Psoas muscle (tissue), 8 donors: ENCODE measurements around the gene PAPSS2. TPM values are rescaled to one million over a fixed set of nuclear protein-coding genes. Genes with fewer than 3 reads are reported as not detected.
"Not testable (repeated sequence)": the region's sequence is repeated elsewhere in the genome, so short reads cannot be mapped to it uniquely, and the experiment has no call there.

Experiments
- ATAC-seq, 4 donors: fragments of 200-7000 bp; cut with Tn5 transposase; one replicate each; pipeline ENCODE4 v1.9.1; 2020; ENCODE audit warnings: moderate library complexity in 3 of 4, mild to moderate bottlenecking in 2 of 4
- DNase-seq, 2 donors: peaks; one replicate each; pipeline ENCODE4 v3.0.0-alpha.2; 2020
- H3K27ac ChIP-seq: fragments of 200-600 bp; one replicate; pipeline ENCODE4 v1.8.0; 2022
- H3K27me3 ChIP-seq, 3 donors: fragments of 200-600 bp in 1 of 3; one replicate each; pipeline versions ENCODE4 v1.6.1 to v1.8.0; 2013 to 2022; ENCODE audit warnings: low read length in 2 of 3, mild to moderate bottlenecking in 2 of 3, moderate library complexity in 1 of 3; ENCODE audit not compliant: insufficient read depth in 3 of 3
- H3K36me3 ChIP-seq, 2 donors: fragments of 200-600 bp in 1 of 2; one replicate each; pipeline versions ENCODE4 v1.6.1 to v1.8.0; 2013 to 2022; ENCODE audit warnings: low read depth in 1 of 2, mild to moderate bottlenecking in 1 of 2, moderate library complexity in 1 of 2; ENCODE audit not compliant: insufficient read depth in 1 of 2
- H3K4me1 ChIP-seq: fragments of 200-600 bp; one replicate; pipeline ENCODE4 v1.8.0; 2022
- H3K4me3 ChIP-seq: fragments of 200-600 bp; one replicate; pipeline ENCODE4 v1.8.0; 2022; ENCODE audit warnings: mild to moderate bottlenecking
- H3K9me3 ChIP-seq: fragments of 200-600 bp; one replicate; pipeline ENCODE4 v1.8.0; 2022
- WGBS, 3 donors: extraction: QIAGEN DNeasy Blood & Tissue Kit; methylation state at CpG; one replicate each; pipeline versions ENCODE4 v1.1.6 to v1.1.7; 2013; 5-methylcytosine and 5-hydroxymethylcytosine counted together
- intact Hi-C, 2 donors: fragments of 100-400 bp; cut with DNase I; formaldehyde crosslinking; loops; one replicate each; pipeline versions ENCODE4 v1.11.0 to v1.14.2; 2022
- polyA plus RNA-seq, 3 donors: library from polyadenylated mRNA; stranded (reverse); fragments of 200-250 nt; gene quantifications; one replicate each; pipeline ENCODE4 v1.2.3, GENCODE V29; 2013
- total RNA-seq, 4 donors: library from RNA; stranded (reverse); fragmentation: NEBNext Ultra II Directional in 2 of 4; extraction: Animal tissue kit (Norgen Biotek cat#: 25700) in 2 of 4; gene quantifications; one replicate each; pipeline versions ENCODE4 v1.2.1 to v1.2.4, GENCODE V29; 2021 to 2023
- TF ChIP-seq, protein P1 (sequence below): fragments of 200-600 bp; IDR thresholded peaks from one replicate; pipeline ENCODE4 v1.8.0; 2022; ENCODE audit warnings: antibody characterized with exemption
- donor health status: healthy with polysubstance abuse.
- donor health status: DM: no; HTN: no; CAD: no; lungs with moderate emphysema.
- donor health status: Bipolar disorder and iron deficiency.
- donor health status: healthy.
- donor health status: DM: yes; HTN: yes; CAD: no.
- donor health status: DM: no; HTN: no; CAD: no.
- donor health status: DM: no; HTN: no; CAD: no.
- donor health status: DM: yes; HTN: yes; CAD: no.

The PAPSS2 gene
- total and polyA plus RNA-seq, 7 donors = 2.0 to 11.0 (median 3.8) TPM

DNA sequence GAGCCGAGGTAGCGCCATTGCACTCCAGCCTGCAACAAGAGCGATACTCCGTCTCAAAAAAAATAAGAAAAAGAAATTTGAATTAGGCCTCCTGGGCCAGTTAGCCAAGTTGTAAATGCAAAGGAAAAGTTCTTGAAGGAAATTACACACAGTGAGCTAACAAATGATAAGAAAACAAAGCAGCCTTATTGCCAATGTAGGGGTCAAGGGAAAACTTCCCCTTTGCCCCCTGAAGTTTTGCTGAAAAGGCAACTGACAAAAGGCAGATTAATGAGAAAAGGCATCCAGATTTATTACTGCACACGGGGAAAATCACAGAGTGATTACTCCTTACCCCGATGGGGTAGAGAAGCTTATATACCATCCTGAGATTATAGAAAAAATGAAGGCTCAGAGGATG, 70.3 kb downstream of the PAPSS2 start:
- H3K27ac ChIP-seq = no peak overlapping the region
- DNase-seq (no peak), ATAC-seq (no peak)
- no peaks in the 10 kb centered on the region for H3K9me3 ChIP-seq
- H3K4me1 ChIP-seq = no peaks in the 10 kb centered on the region
- intact Hi-C loops = loop anchor here (10.0 kb wide), 2 partner anchors 75 to 195 kb away; partner anchors contain the start of gene PAPSS2 (in 1 of the 2)
- 69 to 80% (median 80%) methylated on average over 6 of the region's 6 CpGs for WGBS, 3 donors
- H3K4me3 ChIP-seq = no peak overlapping the region
- TF ChIP-seq, protein P1, sequence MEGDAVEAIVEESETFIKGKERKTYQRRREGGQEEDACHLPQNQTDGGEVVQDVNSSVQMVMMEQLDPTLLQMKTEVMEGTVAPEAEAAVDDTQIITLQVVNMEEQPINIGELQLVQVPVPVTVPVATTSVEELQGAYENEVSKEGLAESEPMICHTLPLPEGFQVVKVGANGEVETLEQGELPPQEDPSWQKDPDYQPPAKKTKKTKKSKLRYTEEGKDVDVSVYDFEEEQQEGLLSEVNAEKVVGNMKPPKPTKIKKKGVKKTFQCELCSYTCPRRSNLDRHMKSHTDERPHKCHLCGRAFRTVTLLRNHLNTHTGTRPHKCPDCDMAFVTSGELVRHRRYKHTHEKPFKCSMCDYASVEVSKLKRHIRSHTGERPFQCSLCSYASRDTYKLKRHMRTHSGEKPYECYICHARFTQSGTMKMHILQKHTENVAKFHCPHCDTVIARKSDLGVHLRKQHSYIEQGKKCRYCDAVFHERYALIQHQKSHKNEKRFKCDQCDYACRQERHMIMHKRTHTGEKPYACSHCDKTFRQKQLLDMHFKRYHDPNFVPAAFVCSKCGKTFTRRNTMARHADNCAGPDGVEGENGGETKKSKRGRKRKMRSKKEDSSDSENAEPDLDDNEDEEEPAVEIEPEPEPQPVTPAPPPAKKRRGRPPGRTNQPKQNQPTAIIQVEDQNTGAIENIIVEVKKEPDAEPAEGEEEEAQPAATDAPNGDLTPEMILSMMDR = no peak
- H3K36me3 ChIP-seq = peaks cover 0 to 4% of the 10 kb centered on the region in 2 donors
- H3K27me3 ChIP-seq = no peaks in the 10 kb centered on the region

DNA sequence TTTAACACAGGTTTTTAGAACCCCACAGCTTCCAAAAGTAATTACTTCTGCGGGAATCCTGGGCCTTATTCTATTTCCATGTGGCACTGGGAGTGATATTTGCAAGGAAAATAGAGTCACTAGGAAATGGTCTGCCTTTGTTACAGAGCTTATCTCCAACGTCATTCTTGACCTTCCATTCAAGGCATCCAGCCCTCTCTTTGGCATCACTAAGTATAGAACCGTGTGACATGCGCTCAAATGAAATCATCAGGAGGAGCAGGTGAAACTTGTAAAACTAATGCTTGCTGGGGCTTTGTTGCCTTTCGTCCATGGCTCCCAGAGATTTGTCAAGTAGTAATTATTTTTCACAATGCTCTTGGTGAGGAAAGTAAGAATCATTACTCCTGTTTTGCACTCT, 73.4 kb downstream of the PAPSS2 start:
- H3K4me1 ChIP-seq = no peaks in the 10 kb centered on the region
- no peaks in the 10 kb centered on the region for H3K27me3 ChIP-seq
- no peak overlapping the region for H3K4me3 ChIP-seq
- intact Hi-C loops = loop anchor here (10.0 kb wide), 2 partner anchors 78 to 198 kb away; partner anchors contain the start of gene PAPSS2 (in 1 of the 2)
- 57 to 62% (median 61%) methylated on average over 5 of the region's 5 CpGs for WGBS, 3 donors
- H3K36me3 ChIP-seq = no peaks in the 10 kb centered on the region
- no peaks in the 10 kb centered on the region for H3K9me3 ChIP-seq
- DNase-seq (no peak), ATAC-seq (no peak)
- no peak overlapping the region for H3K27ac ChIP-seq
- TF ChIP-seq, protein P1 = no peak

DNA sequence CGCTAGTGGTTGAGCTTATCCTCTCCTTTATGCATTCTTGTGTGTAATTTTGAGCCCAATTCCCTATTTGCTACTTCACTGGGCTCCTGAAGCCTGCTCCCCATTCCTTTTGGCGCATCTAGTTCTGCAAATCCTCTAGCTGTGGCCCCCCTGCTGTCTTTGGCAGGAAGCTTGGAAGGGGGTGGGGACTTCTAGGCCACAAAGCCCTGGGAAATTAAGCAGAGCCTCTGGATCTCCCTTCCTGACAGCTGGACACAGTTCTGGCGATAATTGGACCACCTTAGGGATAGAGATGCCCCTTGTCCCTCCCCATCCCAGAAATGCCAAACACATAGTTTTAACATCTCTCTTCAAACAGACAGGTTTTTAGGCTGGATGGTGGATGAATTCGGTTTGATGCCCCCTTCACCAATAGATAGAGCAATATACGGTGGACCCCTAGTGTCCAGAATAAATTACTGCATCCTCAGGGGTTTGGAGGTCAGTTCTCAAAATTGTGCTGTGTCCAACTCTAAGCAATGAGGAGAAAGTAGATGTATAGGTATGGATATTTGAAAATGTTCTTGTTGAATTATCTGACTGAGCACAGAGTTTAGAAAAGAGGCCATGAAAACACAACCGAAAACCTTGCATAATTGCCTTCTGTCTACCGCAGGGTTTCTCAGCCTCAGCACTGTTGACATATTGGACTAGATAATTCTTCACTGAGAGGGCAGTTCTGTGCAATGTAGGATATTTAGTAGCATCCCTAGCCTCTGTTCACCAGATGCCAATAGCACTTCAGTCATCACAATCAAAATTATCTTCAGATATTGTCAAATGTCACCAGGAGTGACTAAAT, 75.5 kb downstream of the PAPSS2 start:
- Histone ChIP-seq H3K27ac (no peak overlapping the region), H3K9me3 (no peaks in the 10 kb centered on the region), H3K4me1 (no peaks in the 10 kb centered on the region), H3K4me3 (no peak overlapping the region), H3K36me3 (no peaks in the 10 kb centered on the region), H3K27me3 (no peaks in the 10 kb centered on the region)
- peak in 3 of 4 donors; percentile 51 to 64 (median 62) for ATAC-seq
- WGBS, 3 donors = 35 to 42% (median 39%) methylated on average over 7 of the region's 7 CpGs
- DNase-seq = no peak
- TF ChIP-seq, protein P1 = peak; percentile 68
- intact Hi-C loops = loop anchor here (2.0 to 10.0 kb wide), 3 partner anchors 78 to 200 kb away; partner anchors contain the start of gene PAPSS2 (in 1 of the 2)

DNA sequence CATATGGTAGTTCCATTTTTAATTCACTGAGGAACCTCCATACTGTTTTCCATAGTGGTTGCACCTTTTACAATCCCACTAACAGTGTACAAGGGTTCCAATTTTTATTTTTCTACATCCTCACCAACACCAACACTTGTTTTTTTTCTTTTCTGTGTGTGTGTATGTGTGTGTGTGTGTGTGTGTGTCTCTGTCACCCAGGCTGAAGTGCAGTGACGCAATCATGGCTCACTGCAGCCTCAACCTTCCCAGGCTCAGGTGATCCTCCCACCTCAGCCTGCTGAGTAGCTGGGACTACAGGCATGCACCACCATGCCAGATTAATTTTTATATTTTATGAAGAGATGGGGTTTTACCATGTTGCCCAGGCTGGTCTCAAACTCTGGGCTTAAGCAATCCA, 78.6 kb downstream of the PAPSS2 start:
- not testable (repeated sequence) for H3K27ac ChIP-seq, H3K36me3 ChIP-seq, ATAC-seq, H3K4me1 ChIP-seq, H3K27me3 ChIP-seq, H3K4me3 ChIP-seq, DNase-seq, H3K9me3 ChIP-seq
- intact Hi-C loops = loop anchor here (10.0 kb wide), 2 partner anchors 83 to 203 kb away; partner anchors contain the start of gene PAPSS2 (in 1 of the 2)
- 94 to 100% (median 100%) methylated on average over 1 of the region's 1 CpG for WGBS, 3 donors

DNA sequence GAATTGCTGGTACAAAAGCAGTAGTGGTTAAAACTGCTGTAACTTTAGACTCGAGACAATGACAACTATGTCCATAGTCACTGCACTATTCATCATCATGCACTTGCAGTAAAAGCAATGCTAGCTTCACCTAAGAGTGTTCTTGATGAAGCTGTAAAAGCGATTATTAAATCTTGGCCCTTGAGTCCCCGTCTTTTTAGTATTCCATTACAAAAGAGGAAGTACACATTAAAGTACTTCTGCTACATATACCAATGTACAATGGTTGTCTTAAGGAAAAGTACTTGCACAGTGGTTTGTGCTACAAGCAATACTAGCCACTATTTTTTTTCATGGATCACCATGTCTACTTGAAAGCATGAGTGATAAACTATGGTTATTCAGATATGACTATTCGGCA, 80.0 kb downstream of the PAPSS2 start:
- intact Hi-C loops = loop anchor here (10.0 kb wide), 2 partner anchors 85 to 205 kb away; partner anchors contain the start of gene PAPSS2 (in 1 of the 2)

More for the DNA sequence above, 80.0 kb downstream of the PAPSS2 start:
- Histone ChIP-seq H3K4me1 (no peaks in the 10 kb centered on the region), H3K9me3 (no peaks in the 10 kb centered on the region), H3K27me3 (peaks cover 0 to 3% (median 0%) of the 10 kb centered on the region in 3 donors), H3K4me3 (no peak overlapping the region), H3K27ac (no peak overlapping the region), H3K36me3 (peaks cover 0 to 6% of the 10 kb centered on the region in 2 donors)
- no peak for DNase-seq
- 68 to 83% (median 71%) methylated on average over 4 of the region's 4 CpGs for WGBS, 3 donors
- no peak for ATAC-seq
- TF ChIP-seq, protein P1 = no peak
